Panc1 (cell line): ENCODE data around the gene SCYGR5.

Experiments
- POLR2AphosphoS5 ChIP-seq: IDR thresholded peaks from 2 replicates; pipeline ENCODE4 v1.6.1; 2012; ENCODE audit warnings: mild to moderate bottlenecking, low read depth, low read length, moderate library complexity
- TCF7L2 ChIP-seq: IDR thresholded peaks from 2 replicates; pipeline ENCODE4 v1.6.1; 2011; ENCODE audit warnings: mild to moderate bottlenecking, low read depth, low read length, inconsistent platforms
- TF ChIP-seq, protein P1 (sequence below): fragments of 450-650 bp; IDR thresholded peaks from 2 replicates; pipeline ENCODE4 v1.5.1; 2017; ENCODE audit warnings: mild to moderate bottlenecking
- TF ChIP-seq, protein P2 (sequence below), 2 experiments: IDR thresholded peaks; 2 replicates each; pipeline ENCODE4 v1.6.1; 2011 to 2012; ENCODE audit warnings: low read depth in 2 of 2, control low read depth in 1 of 2, low read length in 1 of 2, mild to moderate bottlenecking in 1 of 2, moderate library complexity in 1 of 2; ENCODE audit not compliant: insufficient read depth in 1 of 2

DNA sequence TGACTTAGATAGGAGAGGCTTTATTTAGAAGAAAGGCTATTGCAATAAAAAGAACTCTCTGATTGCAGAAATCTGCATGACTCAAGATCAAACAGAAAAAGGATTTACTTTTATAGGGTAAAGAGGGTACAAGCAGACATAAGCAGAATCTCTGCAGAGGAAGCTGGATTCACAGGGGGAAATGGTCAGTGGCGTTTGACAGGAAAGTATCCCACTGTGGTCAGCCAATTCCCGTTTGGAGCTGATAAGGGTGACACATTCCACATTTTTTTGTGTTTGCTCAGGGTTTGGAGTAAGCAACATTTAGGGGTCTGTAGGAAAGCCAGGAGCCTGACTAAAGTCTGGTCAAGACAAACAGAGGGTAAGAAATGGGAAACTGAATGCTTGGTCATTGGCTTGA is 23.9 kb upstream of the SCYGR5 start:
- TF ChIP-seq, protein P1, sequence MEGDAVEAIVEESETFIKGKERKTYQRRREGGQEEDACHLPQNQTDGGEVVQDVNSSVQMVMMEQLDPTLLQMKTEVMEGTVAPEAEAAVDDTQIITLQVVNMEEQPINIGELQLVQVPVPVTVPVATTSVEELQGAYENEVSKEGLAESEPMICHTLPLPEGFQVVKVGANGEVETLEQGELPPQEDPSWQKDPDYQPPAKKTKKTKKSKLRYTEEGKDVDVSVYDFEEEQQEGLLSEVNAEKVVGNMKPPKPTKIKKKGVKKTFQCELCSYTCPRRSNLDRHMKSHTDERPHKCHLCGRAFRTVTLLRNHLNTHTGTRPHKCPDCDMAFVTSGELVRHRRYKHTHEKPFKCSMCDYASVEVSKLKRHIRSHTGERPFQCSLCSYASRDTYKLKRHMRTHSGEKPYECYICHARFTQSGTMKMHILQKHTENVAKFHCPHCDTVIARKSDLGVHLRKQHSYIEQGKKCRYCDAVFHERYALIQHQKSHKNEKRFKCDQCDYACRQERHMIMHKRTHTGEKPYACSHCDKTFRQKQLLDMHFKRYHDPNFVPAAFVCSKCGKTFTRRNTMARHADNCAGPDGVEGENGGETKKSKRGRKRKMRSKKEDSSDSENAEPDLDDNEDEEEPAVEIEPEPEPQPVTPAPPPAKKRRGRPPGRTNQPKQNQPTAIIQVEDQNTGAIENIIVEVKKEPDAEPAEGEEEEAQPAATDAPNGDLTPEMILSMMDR: no peak
- TF ChIP-seq POLR2AphosphoS5 (no peak), TCF7L2 (no peak)
- TF ChIP-seq, protein P2, sequence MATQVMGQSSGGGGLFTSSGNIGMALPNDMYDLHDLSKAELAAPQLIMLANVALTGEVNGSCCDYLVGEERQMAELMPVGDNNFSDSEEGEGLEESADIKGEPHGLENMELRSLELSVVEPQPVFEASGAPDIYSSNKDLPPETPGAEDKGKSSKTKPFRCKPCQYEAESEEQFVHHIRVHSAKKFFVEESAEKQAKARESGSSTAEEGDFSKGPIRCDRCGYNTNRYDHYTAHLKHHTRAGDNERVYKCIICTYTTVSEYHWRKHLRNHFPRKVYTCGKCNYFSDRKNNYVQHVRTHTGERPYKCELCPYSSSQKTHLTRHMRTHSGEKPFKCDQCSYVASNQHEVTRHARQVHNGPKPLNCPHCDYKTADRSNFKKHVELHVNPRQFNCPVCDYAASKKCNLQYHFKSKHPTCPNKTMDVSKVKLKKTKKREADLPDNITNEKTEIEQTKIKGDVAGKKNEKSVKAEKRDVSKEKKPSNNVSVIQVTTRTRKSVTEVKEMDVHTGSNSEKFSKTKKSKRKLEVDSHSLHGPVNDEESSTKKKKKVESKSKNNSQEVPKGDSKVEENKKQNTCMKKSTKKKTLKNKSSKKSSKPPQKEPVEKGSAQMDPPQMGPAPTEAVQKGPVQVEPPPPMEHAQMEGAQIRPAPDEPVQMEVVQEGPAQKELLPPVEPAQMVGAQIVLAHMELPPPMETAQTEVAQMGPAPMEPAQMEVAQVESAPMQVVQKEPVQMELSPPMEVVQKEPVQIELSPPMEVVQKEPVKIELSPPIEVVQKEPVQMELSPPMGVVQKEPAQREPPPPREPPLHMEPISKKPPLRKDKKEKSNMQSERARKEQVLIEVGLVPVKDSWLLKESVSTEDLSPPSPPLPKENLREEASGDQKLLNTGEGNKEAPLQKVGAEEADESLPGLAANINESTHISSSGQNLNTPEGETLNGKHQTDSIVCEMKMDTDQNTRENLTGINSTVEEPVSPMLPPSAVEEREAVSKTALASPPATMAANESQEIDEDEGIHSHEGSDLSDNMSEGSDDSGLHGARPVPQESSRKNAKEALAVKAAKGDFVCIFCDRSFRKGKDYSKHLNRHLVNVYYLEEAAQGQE (IDR thresholded peaks at IDR 0.05; ENCODE audit: insufficient read depth in 1 of 2, low read depth in 2 of 2, low read length in 1 of 2): no peak
